Esophagus muscularis mucosa (tissue), 3 donors: ENCODE data around the gene CD2AP.

ENCODE experiments used
- POLR2A ChIP-seq: fragments of 450-650 bp; IDR thresholded peaks from one replicate; pipeline ENCODE4 v1.6.1; 2017; ENCODE audit warnings: antibody characterized with exemption, moderate library complexity, mild to moderate bottlenecking, low read depth
- POLR2AphosphoS5 ChIP-seq, 2 donors: sonication (generic); formaldehyde crosslinking; IDR thresholded peaks; one replicate each; pipeline ENCODE4 v1.6.1; 2017; ENCODE audit warnings: antibody characterized with exemption in 2 of 2
- TF ChIP-seq, protein P1 (sequence below), 3 experiments: fragments of 200-600 bp in 2 of 3; fragments of 450-650 bp in 1 of 3; sonication (generic) in 2 of 3; IDR thresholded peaks; one replicate each; pipeline ENCODE4 v1.5.1; 2017 to 2019; ENCODE audit warnings: antibody characterized with exemption in 3 of 3, mild to moderate bottlenecking in 2 of 3, moderate library complexity in 1 of 3

- TF ChIP-seq, protein P1, sequence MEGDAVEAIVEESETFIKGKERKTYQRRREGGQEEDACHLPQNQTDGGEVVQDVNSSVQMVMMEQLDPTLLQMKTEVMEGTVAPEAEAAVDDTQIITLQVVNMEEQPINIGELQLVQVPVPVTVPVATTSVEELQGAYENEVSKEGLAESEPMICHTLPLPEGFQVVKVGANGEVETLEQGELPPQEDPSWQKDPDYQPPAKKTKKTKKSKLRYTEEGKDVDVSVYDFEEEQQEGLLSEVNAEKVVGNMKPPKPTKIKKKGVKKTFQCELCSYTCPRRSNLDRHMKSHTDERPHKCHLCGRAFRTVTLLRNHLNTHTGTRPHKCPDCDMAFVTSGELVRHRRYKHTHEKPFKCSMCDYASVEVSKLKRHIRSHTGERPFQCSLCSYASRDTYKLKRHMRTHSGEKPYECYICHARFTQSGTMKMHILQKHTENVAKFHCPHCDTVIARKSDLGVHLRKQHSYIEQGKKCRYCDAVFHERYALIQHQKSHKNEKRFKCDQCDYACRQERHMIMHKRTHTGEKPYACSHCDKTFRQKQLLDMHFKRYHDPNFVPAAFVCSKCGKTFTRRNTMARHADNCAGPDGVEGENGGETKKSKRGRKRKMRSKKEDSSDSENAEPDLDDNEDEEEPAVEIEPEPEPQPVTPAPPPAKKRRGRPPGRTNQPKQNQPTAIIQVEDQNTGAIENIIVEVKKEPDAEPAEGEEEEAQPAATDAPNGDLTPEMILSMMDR (IDR thresholded peaks at IDR 0.05) = no peak
- TF ChIP-seq POLR2A = no peak
- TF ChIP-seq POLR2AphosphoS5 (IDR thresholded peaks at IDR 0.05) = no peak
Observed at GRCh38 chr6:47573109-47573508, 95.5 kb downstream of the CD2AP start.
